Activated CD8-positive, alpha-beta memory T cell treated with anti-CD3 and anti-CD28 coated beads, Interleukin-2, amount 50 U/mL, for 48 hours (primary cell): ENCODE results near the gene NRN1.
"Not testable (repeated sequence)": the region's sequence is repeated elsewhere in the genome, so short reads cannot be mapped to it uniquely, and the experiment has no call there.

Source experiments
- DNase-seq: peaks from one replicate; pipeline ENCODE4 v3.0.0-alpha.2; 2020

Gene NRN1

DNA sequence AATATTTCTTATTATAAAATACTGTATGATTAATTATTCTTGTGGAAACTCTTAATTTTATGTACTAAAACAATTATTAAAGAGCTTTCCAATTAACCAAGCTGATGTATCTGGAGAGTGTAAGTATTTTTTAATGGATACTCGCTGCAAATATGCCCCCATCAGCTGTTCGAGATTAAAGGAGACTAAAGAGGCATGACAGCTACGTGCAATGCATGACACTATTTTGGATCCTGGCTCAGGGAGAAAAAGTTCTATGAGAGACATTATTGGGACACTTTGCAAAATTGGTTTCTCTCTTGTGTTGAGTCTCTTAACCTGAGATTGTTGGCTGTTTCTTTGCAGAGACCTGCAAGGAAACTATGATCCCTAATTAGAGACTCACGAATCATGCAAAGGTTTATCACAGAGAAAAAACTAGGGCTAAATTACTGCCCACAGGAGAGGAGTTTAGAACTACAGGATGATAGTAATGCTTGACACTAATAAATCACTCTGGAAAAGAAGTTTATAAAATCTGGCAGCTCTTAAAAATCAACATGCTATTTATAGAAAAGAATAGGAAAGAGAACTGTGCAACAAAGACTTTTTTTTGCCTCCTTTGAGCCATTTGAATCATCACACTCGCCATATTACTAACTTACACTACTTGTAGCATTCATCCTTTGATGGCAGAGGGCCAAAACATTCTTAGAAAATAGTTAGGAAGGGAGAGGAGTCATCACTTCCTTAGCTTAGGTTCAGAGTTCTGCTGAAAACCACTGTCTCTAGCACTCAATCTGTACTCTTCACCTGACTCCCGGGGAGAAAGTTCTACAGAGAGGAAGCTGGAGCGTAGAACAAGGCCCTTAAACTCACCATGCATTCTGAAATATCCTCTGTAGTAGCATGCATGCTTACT lies 25.3 kb downstream of the NRN1 start:
- DNase-seq: no peak

- DNase-seq: no peak
Measured at GRCh38 chr6:5979650-5980420, 26.9 kb downstream of the NRN1 start.

GRCh38 chr6:5976811-5977210 lies 29.9 kb downstream of the NRN1 start:
- no peak for DNase-seq

GRCh38 chr6:5968817-5969734 lies 37.6 kb downstream of the NRN1 start:
- no peak for DNase-seq

DNA sequence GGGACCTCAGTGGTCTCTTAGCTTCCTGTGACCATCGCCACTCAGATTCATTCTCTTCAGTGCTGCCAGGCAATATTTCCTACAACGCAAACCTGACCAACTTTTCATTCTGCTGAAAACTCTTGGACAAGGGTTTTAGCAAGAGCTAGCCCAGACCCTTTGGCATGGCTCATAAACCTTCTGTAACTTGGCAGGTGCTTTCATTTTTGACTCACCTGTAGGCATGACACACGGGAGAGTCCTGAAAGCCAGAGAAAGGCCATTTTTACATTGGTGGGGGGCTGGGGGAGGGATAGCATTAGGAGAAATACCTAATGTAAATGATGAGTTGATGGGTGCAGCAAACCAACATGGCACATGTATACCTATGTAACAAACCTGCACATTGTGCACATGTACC lies 38.7 kb downstream of the NRN1 start:
- not testable (repeated sequence) for DNase-seq

DNA sequence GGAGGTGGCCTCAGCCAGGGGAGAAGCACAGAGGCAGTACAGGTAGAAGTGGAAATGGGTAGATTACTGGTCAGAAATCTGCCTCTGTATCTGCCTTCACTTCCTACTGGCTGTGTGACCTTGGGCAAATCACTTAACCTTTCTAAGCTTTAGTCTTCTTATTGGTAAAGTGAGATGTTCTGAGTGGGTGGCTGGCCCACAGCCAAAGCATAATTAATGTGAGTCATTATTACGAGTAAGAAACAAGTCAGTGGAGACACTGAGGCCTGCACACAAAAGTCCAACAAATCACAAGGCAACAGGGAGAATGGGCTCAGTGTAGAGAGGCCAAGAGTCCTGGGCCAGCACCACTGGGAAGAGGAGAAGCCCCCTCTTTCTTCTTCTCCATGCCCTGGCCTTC lies 39.1 kb downstream of the NRN1 start:
- DNase-seq: no peak

DNA sequence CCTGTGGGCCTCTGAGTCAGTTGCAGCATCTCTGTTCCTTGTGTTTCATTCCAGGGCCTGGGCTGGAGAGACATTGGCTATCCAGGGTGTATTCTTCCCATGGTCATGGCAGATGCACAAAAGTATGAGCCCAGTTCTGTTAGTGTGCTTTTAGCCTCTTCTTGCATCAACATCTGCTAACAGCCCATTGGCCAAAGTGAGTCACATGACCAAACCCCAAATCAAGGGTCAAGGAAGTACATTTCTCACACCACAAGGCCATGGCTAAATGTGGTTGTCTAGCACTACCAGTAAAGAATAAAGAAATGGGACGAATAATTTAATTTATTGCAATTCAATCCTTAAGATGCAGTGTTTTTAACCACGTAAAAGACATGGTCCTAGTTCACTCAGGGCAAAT lies 43.9 kb downstream of the NRN1 start:
- no peak for DNase-seq

GRCh38 chr6:5961836-5962235 lies 44.9 kb downstream of the NRN1 start:
- no peak for DNase-seq

DNA sequence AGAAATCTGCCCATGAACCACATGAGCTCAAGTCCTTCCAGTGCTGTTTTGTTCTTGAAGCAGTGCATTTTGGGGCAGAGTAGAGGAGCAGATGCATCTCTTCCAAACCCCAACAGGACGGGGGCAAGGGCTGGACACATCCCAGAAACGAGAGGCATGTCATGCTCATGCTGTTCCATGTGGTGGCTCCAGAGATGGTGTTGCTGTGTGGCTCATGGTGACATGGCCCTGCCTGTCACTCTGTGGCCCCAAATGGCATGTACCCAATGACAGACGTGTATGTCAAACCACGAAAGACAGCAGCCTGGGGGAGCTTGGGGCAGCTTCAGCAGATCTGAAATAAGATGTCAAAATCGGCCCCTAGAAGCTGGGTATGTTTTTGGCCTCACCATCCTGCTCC lies 46.3 kb downstream of the NRN1 start:
- no peak for DNase-seq

DNA sequence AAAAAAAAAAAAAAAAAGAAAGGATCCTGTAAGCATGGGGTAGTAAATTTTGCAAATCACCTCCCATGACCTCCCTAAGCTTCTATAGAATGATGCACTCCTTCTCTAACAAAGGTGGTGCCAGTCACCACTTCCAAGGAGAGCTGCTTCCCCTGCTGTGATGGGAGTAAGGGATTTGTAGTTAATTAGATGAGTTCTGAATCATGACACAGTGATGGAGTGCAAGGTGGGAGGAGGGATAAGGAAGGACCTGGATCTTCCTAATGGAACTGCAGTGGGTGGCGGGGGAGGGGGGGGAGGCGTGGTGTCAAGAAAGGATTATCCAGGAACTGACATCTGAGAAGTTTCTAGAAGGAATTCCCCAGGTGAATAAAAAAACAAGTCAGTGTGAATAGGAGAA lies 47.8 kb downstream of the NRN1 start:
- no peak for DNase-seq

- no peak for DNase-seq
Measured at GRCh38 chr6:5956939-5957338, 49.8 kb downstream of the NRN1 start.

GRCh38 chr6:5950361-5950785 lies 56.4 kb downstream of the NRN1 start:
- DNase-seq: no peak
